ENCODE results near the gene TIAM2. TPM values are rescaled to one million over a fixed set of nuclear protein-coding genes. Genes with fewer than 3 reads are reported as not detected.
"Not testable (repeated sequence)": the region's sequence is repeated elsewhere in the genome, so short reads cannot be mapped to it uniquely, and the experiment has no call there.

TIAM2 gene
- total RNA-seq, 4 donors from 2014 or later, result 25.7 to 77.1 (median 56.6) TPM

GRCh38 chr6:155183095-155183494 lies 188.0 kb downstream of the TIAM2 start:
- Histone ChIP-seq H3K27ac (no peak overlapping the region), H3K4me1 (no peaks in the 10 kb centered on the region), H3K27me3 (no peaks in the 10 kb centered on the region), H3K36me3 (no peaks in the 10 kb centered on the region), H3K9me3 (no peaks in the 10 kb centered on the region), H3K4me3 (no peak overlapping the region)
- DNase-seq, result no peak
- no peak for TF ChIP-seq POLR2A (IDR thresholded peaks at IDR 0.05)
- TF ChIP-seq CTCF (IDR thresholded peaks at IDR 0.05), result no peak
- intact Hi-C loops (cut with DNase I; ENCODE audit: low total_unique reads), result no loop called here

GRCh38 chr6:155185041-155185440 lies 189.9 kb downstream of the TIAM2 start:
- intact Hi-C loops (cut with DNase I; ENCODE audit: low total_unique reads); H3K36me3 ChIP-seq; DNase-seq; H3K9me3 ChIP-seq; H3K4me3 ChIP-seq; H3K27ac ChIP-seq; H3K4me1 ChIP-seq; H3K27me3 ChIP-seq: not testable (repeated sequence)

GRCh38 chr6:155185544-155185943 lies 190.4 kb downstream of the TIAM2 start:
- Histone ChIP-seq H3K9me3 (no peaks in the 10 kb centered on the region), H3K4me1 (no peaks in the 10 kb centered on the region), H3K27ac (no peak overlapping the region), H3K36me3 (no peaks in the 10 kb centered on the region), H3K27me3 (no peaks in the 10 kb centered on the region), H3K4me3 (no peak overlapping the region)
- no peak for DNase-seq
- intact Hi-C loops (cut with DNase I; ENCODE audit: low total_unique reads), result no loop called here
- no peak for TF ChIP-seq CTCF (IDR thresholded peaks at IDR 0.05)
- TF ChIP-seq POLR2A (IDR thresholded peaks at IDR 0.05), result no peak

- no peak overlapping the region for H3K27ac ChIP-seq
- intact Hi-C loops (cut with DNase I; ENCODE audit: low total_unique reads), result no loop called here
Measured at GRCh38 chr6:155186052-155186658, 191.0 kb downstream of the TIAM2 start.

GRCh38 chr6:155187106-155187505 lies 192.0 kb downstream of the TIAM2 start:
- no peaks in the 10 kb centered on the region for H3K36me3 ChIP-seq
- no peak for DNase-seq
- H3K27me3 ChIP-seq, result no peaks in the 10 kb centered on the region
- H3K9me3 ChIP-seq, result no peaks in the 10 kb centered on the region
- intact Hi-C loops (cut with DNase I; ENCODE audit: low total_unique reads), result no loop called here
- no peaks in the 10 kb centered on the region for H3K4me1 ChIP-seq
- no peak overlapping the region for H3K4me3 ChIP-seq
- peak overlapping the region in 1 of 2 donors; percentile 41 for H3K27ac ChIP-seq
- no peak for TF ChIP-seq CTCF (IDR thresholded peaks at IDR 0.05)

More at GRCh38 chr6:155186052-155186658, 191.0 kb downstream of the TIAM2 start:
- H3K9me3 ChIP-seq, result no peaks in the 10 kb centered on the region
- no peaks in the 10 kb centered on the region for H3K27me3 ChIP-seq
- DNase-seq, result no peak
- H3K36me3 ChIP-seq, result no peaks in the 10 kb centered on the region
- H3K4me3 ChIP-seq, result no peak overlapping the region
- H3K4me1 ChIP-seq, result no peaks in the 10 kb centered on the region
- TF ChIP-seq CTCF (IDR thresholded peaks at IDR 0.05) (no peak), POLR2A (IDR thresholded peaks at IDR 0.05) (no peak)

Data from uterus (tissue), 4 donors.